K562 (cell line): ENCODE data around the gene COL25A1. TPM values are rescaled to one million over a fixed set of nuclear protein-coding genes. Genes with fewer than 3 reads are reported as not detected.
A peak's percentile ranks its signal among the peaks of the same experiment; 100 is the strongest.

Experiments used
- ATAC-seq: fragments of 200-7000 bp; cut with Tn5 transposase; 3 replicates; pipeline ENCODE4 v1.9.1; 2020; ENCODE audit warnings: moderate library complexity
- BruUV-seq: library from RNA; stranded (reverse); fragments of 400-500 nt; replicated peaks from 2 replicates; lab custom pipeline; 2021; lab: Mats Ljungman, UMichigan
- CTCF ChIA-PET: fragments of 300-600 bp; formaldehyde crosslinking; extraction: SDS; loops from one replicate; lab custom pipeline; 2021; ENCODE audit warnings: low intra/inter-chr PET ratio; lab: Yijun Ruan, JAX
- POLR2A ChIA-PET: fragments of 300-600, 350-650 bp; sonication (Branson Sonifier 250); formaldehyde crosslinking; extraction: SDS; loops from one replicate; lab custom pipeline; 2021; ENCODE audit warnings: antibody characterized with exemption, inconsistent platforms; lab: Yijun Ruan, JAX
- DNase-seq, 4 experiments: peaks; one replicate each; pipeline versions ENCODE4 v3.0.0 to v3.0.0-alpha.2; 2011 to 2018; ENCODE audit warnings: low spot score in 3 of 4, mixed read lengths in 3 of 4; ENCODE audit errors: extremely low read depth in 1 of 4
- FAIRE-seq: peaks from 2 replicates; lab custom pipeline; 2011; peaks lifted over from hg19 to GRCh38; lab: Jason Lieb, UNC
- H2AFZ ChIP-seq: 2 replicates; pipeline ENCODE4 v1.6.0; 2011; ENCODE audit warnings: low read depth, low read length, control low read depth, inconsistent platforms
- H3K27ac ChIP-seq: fragments of 200-600 bp; 3 replicates; pipeline ENCODE4 v1.8.0; 2011; ENCODE audit warnings: low read depth, mild to moderate bottlenecking, control low read depth, inconsistent platforms, low read length, moderate library complexity, mixed read lengths; ENCODE audit errors: extremely low read depth
- H3K27me3 ChIP-seq, 2 experiments: fragments of 300-600 bp in 1 of 2; 2 replicates in 1 of 2; 3 replicates in 1 of 2; pipeline versions ENCODE4 v1.6.0 to v1.8.0; 2011; ENCODE audit warnings: inconsistent platforms in 2 of 2, low read length in 2 of 2, mild to moderate bottlenecking in 1 of 2, mixed read lengths in 1 of 2, moderate library complexity in 1 of 2; ENCODE audit not compliant: control insufficient read depth in 2 of 2, insufficient read depth in 2 of 2
- H3K36me3 ChIP-seq: fragments of 300-600 bp; 3 replicates; pipeline ENCODE4 v1.8.0; 2011; ENCODE audit warnings: mild to moderate bottlenecking, low read length, inconsistent platforms; ENCODE audit not compliant: control insufficient read depth, insufficient read depth
- H3K4me1 ChIP-seq, 2 experiments: fragments of 200-600 bp in 1 of 2; replicated peaks in 1 of 2; 2 replicates in 1 of 2; 3 replicates in 1 of 2; pipeline versions ENCODE4 v1.5.1 to v1.8.0; 2011; ENCODE audit warnings: inconsistent platforms in 2 of 2, low read length in 2 of 2, mild to moderate bottlenecking in 1 of 2, mixed read lengths in 1 of 2, moderate library complexity in 1 of 2; ENCODE audit not compliant: control insufficient read depth in 2 of 2, insufficient read depth in 2 of 2
- H3K4me2 ChIP-seq: 2 replicates; pipeline ENCODE4 v1.6.1; 2011; ENCODE audit warnings: low read length, control low read depth, inconsistent platforms, mixed read lengths; ENCODE audit not compliant: insufficient read depth
- H3K4me3 ChIP-seq: fragments of 200-600 bp; sonication (generic), shearing (Covaris generic); 2 replicates; pipeline ENCODE4 v1.5.1; 2016; ENCODE audit warnings: control low read depth, inconsistent platforms
- H3K79me2 ChIP-seq: fragments of 200-600 bp; 3 replicates; pipeline ENCODE4 v1.8.0; 2011; ENCODE audit warnings: low read length, inconsistent platforms; ENCODE audit not compliant: control insufficient read depth, insufficient read depth
- H3K9ac ChIP-seq, 2 experiments: 2 replicates each; pipeline versions ENCODE4 v1.6.0 to v1.6.1; 2011; ENCODE audit warnings: low read depth in 2 of 2, low read length in 2 of 2, control low read depth in 1 of 2, inconsistent platforms in 1 of 2, mild to moderate bottlenecking in 1 of 2, mixed read lengths in 1 of 2; ENCODE audit not compliant: insufficient read depth in 1 of 2
- H3K9me1 ChIP-seq: one replicate; pipeline ENCODE4 v1.6.0; 2011; ENCODE audit warnings: inconsistent platforms, mild to moderate bottlenecking, low read length, moderate library complexity; ENCODE audit not compliant: control insufficient read depth, insufficient read depth
- H3K9me3 ChIP-seq: replicated peaks from 2 replicates; pipeline ENCODE4 v1.5.1; 2011; ENCODE audit warnings: low read depth, low read length, inconsistent platforms; ENCODE audit not compliant: control insufficient read depth, insufficient read depth
- H4K20me1 ChIP-seq: replicated peaks from 2 replicates; pipeline ENCODE4 v1.6.1; 2011; ENCODE audit warnings: low read length, inconsistent platforms, mixed read lengths; ENCODE audit not compliant: control insufficient read depth, insufficient read depth
- CEBPG ChIP-seq, 3 experiments: fragments of 200-800 bp in 1 of 3; sonication (Bioruptor generic) in 1 of 3; sonication (generic) in 1 of 3; formaldehyde crosslinking in 1 of 3; IDR thresholded peaks in 2 of 3; conservative IDR thresholded peaks in 1 of 3; 2 replicates each; pipeline versions ENCODE4 v1.6.1 to v1.8.0; 2016 to 2022; ENCODE audit warnings: missing compliant biosample characterization in 2 of 3, missing genetic modification characterization in 2 of 3, mild to moderate bottlenecking in 1 of 3, missing genetic modification reagents in 1 of 3
- MEF2D ChIP-seq: conservative IDR thresholded peaks from 2 replicates; pipeline ENCODE4 v1.6.1; 2016; ENCODE audit warnings: low read depth, missing genetic modification characterization, missing compliant biosample characterization
- POLR2H ChIP-seq: IDR thresholded peaks from 2 replicates; pipeline ENCODE4 v1.6.1; 2016; ENCODE audit warnings: missing genetic modification characterization, low read depth, mild to moderate bottlenecking, control low read depth, missing compliant biosample characterization, moderate library complexity
- ZNF584 ChIP-seq: fragments of 200-800 bp; sonication (Bioruptor generic); IDR thresholded peaks from 2 replicates; pipeline ENCODE4 v1.6.1; 2016; ENCODE audit warnings: low read depth, mild to moderate bottlenecking, missing genetic modification characterization, missing compliant biosample characterization
- WGBS: fragments of 100-300 bp; shearing (Covaris generic); methylation state at CpG from one replicate; pipeline ENCODE4 v1.1.6; 2016; ENCODE audit warnings: low coverage, mixed read lengths; ENCODE audit not compliant: insufficient coverage; ENCODE audit errors: missing lambda C conversion rate; 5-methylcytosine and 5-hydroxymethylcytosine counted together
- in situ Hi-C: fragments of 300-500 bp; cut with MboI; formaldehyde crosslinking; loops from 4 replicates; pipeline ENCODE4 v1.15.0; 2018; ENCODE audit warnings: inconsistent platforms, mixed read lengths
- intact Hi-C: fragments of 100-400 bp; cut with micrococcal nuclease; formaldehyde crosslinking; loops from 2 replicates; pipeline ENCODE4 v1.14.2; 2022
- polyA plus RNA-seq, 8 experiments: library from polyadenylated mRNA; depleted of rRNA in 4 of 8; stranded (reverse) in 5 of 8; unstranded in 3 of 8; fragments of >200 nt; fragmentation: Nextera tagmentation in 2 of 8; fragmentation: Illumina TruSeq in 1 of 8; extraction: Ambion mirVana in 2 of 8; extraction: Trizol in 1 of 8; gene quantifications; 2 replicates each; pipeline versions ENCODE4 v1.2.1 to v1.2.3, GENCODE V29; 2011 to 2014; ENCODE audit warnings: inconsistent platforms in 1 of 8, missing spikeins in 1 of 8
- total RNA-seq, 7 experiments: library from RNA; depleted of rRNA in 6 of 7; stranded (reverse); fragments of >200 nt in 6 of 7; fragmentation: Illumina TruSeq in 2 of 7; extraction: Trizol in 2 of 7; gene quantifications; 2 replicates each; pipeline versions ENCODE4 v1.2.1 to v1.2.3, GENCODE V29; 2011 to 2021; ENCODE audit warnings: low replicate concordance in 1 of 7

COL25A1 gene
- total and polyA plus RNA-seq, 9 of the 15 experiments (the other 6 are each of a cell fraction or from before 2014, with no cell fraction given): 0.03 to 0.62 (median 0.27) TPM

- peaks cover 0 to 8% of the 10 kb centered on the region in 2 experiments; a peak in 3 of 5 replicates for H3K4me1 ChIP-seq
- no peak overlapping the region for H2AFZ ChIP-seq
- H3K9me1 ChIP-seq: no peaks in the 10 kb centered on the region
- H3K79me2 ChIP-seq: no peaks in the 10 kb centered on the region
- POLR2A ChIA-PET: no interaction called here
- TF ChIP-seq MEF2D (tag) (no peak), POLR2H (0 out of 2 replicates have a peak, but pooled peaks have one; percentile 33), CEBPG (CRISPR knock-in tag; IDR thresholded peaks at IDR 0.05) (no peak), CEBPG (tag; conservative IDR thresholded peaks at IDR 0.05 in 1 of 2, IDR thresholded peaks at IDR 0.05 in 1 of 2) (peak in 1 of 2 experiments; percentile 49; a peak in 1 of 4 replicates), ZNF584 (CRISPR knock-in tag) (0 out of 2 replicates have a peak, but pooled peaks have one; percentile 16)
- ATAC-seq (0 out of 3 replicates have a peak, but pooled peaks have one; percentile 33), FAIRE-seq (no peak), DNase-seq (no peak)
- intact Hi-C loops: loop anchor here (5.0 to 10.0 kb wide), 5 partner anchors 119 to 607 kb away; no protein-coding TSS in a partner anchor
- no peaks in the 10 kb centered on the region for H3K36me3 ChIP-seq
- CTCF ChIA-PET: no interaction called here
- no peak overlapping the region for H3K27ac ChIP-seq
- in situ Hi-C loops: no loop called here
- no peaks in the 10 kb centered on the region for H3K27me3 ChIP-seq
- H3K4me2 ChIP-seq: no peak overlapping the region
- H3K4me3 ChIP-seq: no peak overlapping the region
- no peak overlapping the region for H3K9ac ChIP-seq
- H4K20me1 ChIP-seq: no peaks in the 10 kb centered on the region
- BruUV-seq: no TSS peak
- no peaks in the 10 kb centered on the region for H3K9me3 ChIP-seq
- 60% methylated on average over 2 of the region's 2 CpGs for WGBS
Observed at GRCh38 chr4:109291707-109292238, 10.7 kb downstream of the COL25A1 start.
